Measurements from ENCODE around the gene CLCNKB. TPM values are rescaled to one million over a fixed set of nuclear protein-coding genes. Genes with fewer than 3 reads are reported as not detected.

Gene CLCNKB
- total and polyA plus RNA-seq, 2 of the 13 experiments (the other 11 are each of a cell fraction or from before 2014, with no cell fraction given): 0.04 TPM; not detected in 1

DNA sequence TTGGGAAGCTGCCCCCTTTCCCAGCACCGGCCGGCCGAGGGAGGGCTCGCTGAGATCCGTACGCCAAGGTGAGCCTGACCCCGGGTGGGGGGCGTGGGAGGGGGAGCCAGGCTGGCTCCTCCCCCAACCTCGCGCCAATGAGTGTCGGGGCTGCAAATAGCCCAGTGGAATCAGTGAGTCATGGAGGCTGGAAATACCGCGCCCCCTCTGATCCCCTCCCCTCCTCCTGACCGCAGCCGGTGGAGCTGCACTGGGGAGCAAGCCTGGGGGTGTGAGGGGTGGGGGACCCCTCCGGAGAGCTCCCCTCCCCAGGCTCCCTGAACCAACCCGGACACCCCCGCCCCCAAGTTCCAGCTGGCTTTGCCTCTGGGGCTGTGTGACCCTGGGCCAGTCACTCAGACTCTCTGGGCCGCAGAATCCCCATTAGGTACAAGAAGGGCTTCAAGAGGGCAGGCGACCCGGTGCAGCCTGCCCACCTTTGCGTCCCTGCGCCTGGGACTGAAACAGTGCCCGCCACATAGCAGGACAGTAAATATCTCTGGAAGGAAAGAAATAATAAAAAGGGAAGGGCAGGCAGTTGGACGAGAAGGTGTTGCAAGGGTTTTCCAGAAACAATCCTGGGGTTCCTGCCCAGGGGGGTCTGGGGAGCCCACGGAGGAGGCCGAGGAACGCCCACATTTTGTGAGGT, 30.2 kb upstream of the CLCNKB start:
- H3K36me3 ChIP-seq (replicated peaks in 1 of 2; ENCODE audit: control insufficient read depth in 1 of 2, insufficient read depth in 2 of 2, low read length in 2 of 2): no peaks in the 10 kb centered on the region
- H3K4me2 ChIP-seq (ENCODE audit: low read depth, low read length): peak overlapping the region; percentile 71
- H3K4me1 ChIP-seq (ENCODE audit: insufficient read depth, low read length): peaks cover 67% of the 10 kb centered on the region
- intact Hi-C loops (cut with micrococcal nuclease; ENCODE audit: unreplicated experiment) (no loop called here), in situ Hi-C loops (cut with HindIII; ENCODE audit: extremely low pct_ligation_motif_present, low pct_unique_long_range_greater_than_20kb) (loop anchor here (5.0 kb wide), 1 partner anchor 34 kb away; no protein-coding TSS in a partner anchor)
- 14% methylated on average over 10 of the region's 28 CpGs for WGBS (ENCODE audit: low lambda C conversion rate)
- POLR2A ChIA-PET: interaction anchor here (1.0 kb wide), 1 partner anchor 213 kb away, joined by 3 read pairs; no protein-coding TSS in a partner anchor
- peaks cover 13% of the 10 kb centered on the region; the same call in 1 of the 2 replicates for H4K20me1 ChIP-seq (ENCODE audit: insufficient read depth, low read length)
- H3K9ac ChIP-seq (ENCODE audit: insufficient read depth, low read depth, low read length): peak overlapping the region; percentile 53
- peaks cover 5 to 50% of the 10 kb centered on the region in 2 experiments; a peak in 3 of 5 replicates for H3K27me3 ChIP-seq (ENCODE audit: control insufficient read depth in 1 of 2, insufficient read depth in 2 of 2, low read length in 2 of 2)
- no peaks in the 10 kb centered on the region for H3K9me3 ChIP-seq (ENCODE audit: low read length)
- no peaks in the 10 kb centered on the region for H3K79me2 ChIP-seq (ENCODE audit: insufficient read depth, low read length)
- no peak overlapping the region for H2AFZ ChIP-seq (ENCODE audit: low read length)
- BruUV-seq (replicated peaks): no TSS peak
- peak; percentile 30 for ATAC-seq
- FAIRE-seq: no peak
- H3K27ac ChIP-seq (ENCODE audit: extremely low read length, insufficient read depth, low read length): peak overlapping the region; percentile 7
- peak overlapping the region; percentile 56 to 63 (median 60) for H3K4me3 ChIP-seq (replicated peaks in 1 of 3; ENCODE audit: insufficient read depth in 1 of 3, low read depth in 2 of 3, low read length in 3 of 3)
- CTCF ChIA-PET (ENCODE audit: low intra/inter-chr PET ratio, low total read pairs): no interaction called here
- DNase-seq (ENCODE audit: low spot score): peak; percentile 60
- TF ChIP-seq, protein P1, sequence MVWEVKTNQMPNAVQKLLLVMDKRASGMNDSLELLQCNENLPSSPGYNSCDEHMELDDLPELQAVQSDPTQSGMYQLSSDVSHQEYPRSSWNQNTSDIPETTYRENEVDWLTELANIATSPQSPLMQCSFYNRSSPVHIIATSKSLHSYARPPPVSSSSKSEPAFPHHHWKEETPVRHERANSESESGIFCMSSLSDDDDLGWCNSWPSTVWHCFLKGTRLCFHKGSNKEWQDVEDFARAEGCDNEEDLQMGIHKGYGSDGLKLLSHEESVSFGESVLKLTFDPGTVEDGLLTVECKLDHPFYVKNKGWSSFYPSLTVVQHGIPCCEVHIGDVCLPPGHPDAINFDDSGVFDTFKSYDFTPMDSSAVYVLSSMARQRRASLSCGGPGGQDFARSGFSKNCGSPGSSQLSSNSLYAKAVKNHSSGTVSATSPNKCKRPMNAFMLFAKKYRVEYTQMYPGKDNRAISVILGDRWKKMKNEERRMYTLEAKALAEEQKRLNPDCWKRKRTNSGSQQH (CRISPR knock-in tag; IDR thresholded peaks at IDR 0.05; ENCODE audit: low read depth): peak; percentile 6; the same call in 1 of the 2 replicates
- TF ChIP-seq SRSF1 (optimal IDR thresholded peaks at IDR 0.05; ENCODE audit: low read depth, low read length) (peak; percentile 26), ZMYM3 (CRISPR knock-in tag; IDR thresholded peaks at IDR 0.05) (peak; percentile 91), YEATS4 (CRISPR knock-in tag; IDR thresholded peaks at IDR 0.05; ENCODE audit: borderline replicate concordance) (0 out of 2 replicates have a peak, but pooled peaks have one; percentile 12), ZNF768 (CRISPR knock-in tag; IDR thresholded peaks at IDR 0.05) (peak; percentile 98), HDAC6 (IDR thresholded peaks at IDR 0.05; ENCODE audit: low read depth, low read length) (no peak), RBFOX2 (IDR thresholded peaks at IDR 0.05; ENCODE audit: low read depth, low read length) (peak; percentile 51; the same call in 1 of the 2 replicates), ZNF879 (CRISPR knock-in tag; IDR thresholded peaks at IDR 0.05) (no peak), POLR2A (IDR thresholded peaks at IDR 0.05; ENCODE audit: insufficient read depth in 1 of 2, low read depth in 2 of 2, low read length in 2 of 2) (no peak), MAZ (IDR thresholded peaks at IDR 0.05; ENCODE audit: borderline replicate concordance, low read depth, low read length) (peak; percentile 29; the same call in 1 of the 2 replicates), MAZ (CRISPR knock-in tag; IDR thresholded peaks at IDR 0.05; ENCODE audit: low read depth) (peak; percentile 60; the same call in 1 of the 2 replicates), LCORL (IDR thresholded peaks at IDR 0.05) (no peak), LCORL (CRISPR knock-in tag; IDR thresholded peaks at IDR 0.05) (peak; percentile 53; the same call in 1 of the 2 replicates), HOXA3 (CRISPR knock-in tag; IDR thresholded peaks at IDR 0.05) (0 out of 2 replicates have a peak, but pooled peaks have one; percentile 9), THAP11 (CRISPR knock-in tag; IDR thresholded peaks at IDR 0.05) (no peak), RARA (CRISPR knock-in tag; IDR thresholded peaks at IDR 0.05) (peak; percentile 25; the same call in 1 of the 2 replicates), ZNF605 (CRISPR knock-in tag; IDR thresholded peaks at IDR 0.05) (0 out of 2 replicates have a peak, but pooled peaks have one; percentile 27), NFKBIZ (CRISPR knock-in tag; IDR thresholded peaks at IDR 0.05) (0 out of 2 replicates have a peak, but pooled peaks have one; percentile 10), SAP130 (CRISPR knock-in tag; IDR thresholded peaks at IDR 0.05; ENCODE audit: low read depth) (peak; percentile 27), TBX2 (CRISPR knock-in tag; IDR thresholded peaks at IDR 0.05; ENCODE audit: borderline replicate concordance) (peak; percentile 42; the same call in 1 of the 2 replicates), ZNF747 (CRISPR knock-in tag; IDR thresholded peaks at IDR 0.05; ENCODE audit: borderline replicate concordance) (peak; percentile 33; the same call in 1 of the 2 replicates), FOSL2 (CRISPR knock-in tag; IDR thresholded peaks at IDR 0.05) (peak; percentile 88)
- TF ChIP-seq, protein P2, sequence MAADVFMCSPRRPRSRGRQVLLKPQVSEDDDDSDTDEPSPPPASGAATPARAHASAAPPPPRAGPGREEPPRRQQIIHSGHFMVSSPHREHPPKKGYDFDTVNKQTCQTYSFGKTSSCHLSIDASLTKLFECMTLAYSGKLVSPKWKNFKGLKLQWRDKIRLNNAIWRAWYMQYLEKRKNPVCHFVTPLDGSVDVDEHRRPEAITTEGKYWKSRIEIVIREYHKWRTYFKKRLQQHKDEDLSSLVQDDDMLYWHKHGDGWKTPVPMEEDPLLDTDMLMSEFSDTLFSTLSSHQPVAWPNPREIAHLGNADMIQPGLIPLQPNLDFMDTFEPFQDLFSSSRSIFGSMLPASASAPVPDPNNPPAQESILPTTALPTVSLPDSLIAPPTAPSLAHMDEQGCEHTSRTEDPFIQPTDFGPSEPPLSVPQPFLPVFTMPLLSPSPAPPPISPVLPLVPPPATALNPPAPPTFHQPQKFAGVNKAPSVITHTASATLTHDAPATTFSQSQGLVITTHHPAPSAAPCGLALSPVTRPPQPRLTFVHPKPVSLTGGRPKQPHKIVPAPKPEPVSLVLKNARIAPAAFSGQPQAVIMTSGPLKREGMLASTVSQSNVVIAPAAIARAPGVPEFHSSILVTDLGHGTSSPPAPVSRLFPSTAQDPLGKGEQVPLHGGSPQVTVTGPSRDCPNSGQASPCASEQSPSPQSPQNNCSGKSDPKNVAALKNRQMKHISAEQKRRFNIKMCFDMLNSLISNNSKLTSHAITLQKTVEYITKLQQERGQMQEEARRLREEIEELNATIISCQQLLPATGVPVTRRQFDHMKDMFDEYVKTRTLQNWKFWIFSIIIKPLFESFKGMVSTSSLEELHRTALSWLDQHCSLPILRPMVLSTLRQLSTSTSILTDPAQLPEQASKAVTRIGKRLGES (CRISPR knock-in tag; IDR thresholded peaks at IDR 0.05; ENCODE audit: borderline replicate concordance): no peak

Data from HepG2 (cell line).